ENCODE data around the gene SLFN13.
"Not testable (repeated sequence)": the region's sequence is repeated elsewhere in the genome, so short reads cannot be mapped to it uniquely, and the experiment has no call there.

Gene SLFN13

DNA sequence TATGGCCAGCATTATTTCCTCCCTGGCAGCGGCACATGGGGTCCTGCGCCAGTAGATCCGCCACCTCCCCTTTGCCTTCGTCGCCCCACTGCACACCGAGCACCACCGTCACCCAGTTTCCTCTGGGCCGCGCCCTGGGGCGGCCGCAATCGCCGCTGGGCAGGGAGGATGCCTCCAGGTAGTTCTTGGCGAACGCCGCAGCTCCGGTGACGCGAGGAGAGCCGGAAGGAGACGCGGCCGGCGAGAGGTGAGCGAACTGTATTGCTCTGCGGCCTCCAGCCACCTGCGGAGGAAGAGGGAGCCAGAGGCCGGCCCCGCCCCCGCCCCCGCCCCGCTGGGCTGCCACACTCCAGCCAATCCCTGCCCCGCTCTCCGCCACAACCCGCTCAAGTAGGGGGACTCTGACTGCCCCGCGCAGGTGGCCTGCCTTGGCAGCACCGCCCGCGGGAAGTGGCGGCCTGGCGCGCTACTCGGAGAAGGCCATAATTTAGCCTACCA lies 11.8 kb upstream of the SLFN13 start:
- peak; percentile 89 for DNase-seq (ENCODE audit: extremely low spot score)
- POLR2A ChIA-PET: no interaction called here
- CTCF ChIA-PET: no interaction called here
- TF ChIP-seq, protein P1, sequence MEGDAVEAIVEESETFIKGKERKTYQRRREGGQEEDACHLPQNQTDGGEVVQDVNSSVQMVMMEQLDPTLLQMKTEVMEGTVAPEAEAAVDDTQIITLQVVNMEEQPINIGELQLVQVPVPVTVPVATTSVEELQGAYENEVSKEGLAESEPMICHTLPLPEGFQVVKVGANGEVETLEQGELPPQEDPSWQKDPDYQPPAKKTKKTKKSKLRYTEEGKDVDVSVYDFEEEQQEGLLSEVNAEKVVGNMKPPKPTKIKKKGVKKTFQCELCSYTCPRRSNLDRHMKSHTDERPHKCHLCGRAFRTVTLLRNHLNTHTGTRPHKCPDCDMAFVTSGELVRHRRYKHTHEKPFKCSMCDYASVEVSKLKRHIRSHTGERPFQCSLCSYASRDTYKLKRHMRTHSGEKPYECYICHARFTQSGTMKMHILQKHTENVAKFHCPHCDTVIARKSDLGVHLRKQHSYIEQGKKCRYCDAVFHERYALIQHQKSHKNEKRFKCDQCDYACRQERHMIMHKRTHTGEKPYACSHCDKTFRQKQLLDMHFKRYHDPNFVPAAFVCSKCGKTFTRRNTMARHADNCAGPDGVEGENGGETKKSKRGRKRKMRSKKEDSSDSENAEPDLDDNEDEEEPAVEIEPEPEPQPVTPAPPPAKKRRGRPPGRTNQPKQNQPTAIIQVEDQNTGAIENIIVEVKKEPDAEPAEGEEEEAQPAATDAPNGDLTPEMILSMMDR (IDR thresholded peaks at IDR 0.05; ENCODE audit: control extremely low read depth, extremely low read depth, low read depth, missing control alignments): no peak

DNA sequence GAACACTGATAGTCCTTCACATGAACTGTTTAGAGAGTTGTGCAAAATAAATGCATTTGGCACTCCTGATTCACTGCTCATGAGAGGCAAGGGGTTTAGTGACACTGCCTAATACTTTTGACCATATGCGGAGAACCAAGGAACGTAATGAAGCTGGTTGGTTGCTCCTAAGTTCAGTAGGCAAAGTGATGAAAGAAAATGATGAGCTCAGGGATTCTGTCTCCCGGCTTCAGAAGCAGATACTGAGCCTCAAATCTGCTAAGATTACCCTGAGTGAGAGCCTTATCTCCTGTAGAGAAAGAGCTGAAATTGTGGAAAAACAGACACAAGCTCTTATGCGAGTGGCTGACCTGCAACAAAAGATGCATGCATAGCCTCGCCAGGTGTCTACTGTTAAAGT lies 5.5 kb upstream of the SLFN13 start:
- DNase-seq (ENCODE audit: extremely low spot score); POLR2A ChIA-PET: not testable (repeated sequence)
- CTCF ChIA-PET: interaction anchor here (1.3 kb wide), 1 partner anchor 13 kb away, joined by 3 read pairs; no protein-coding TSS in a partner anchor

DNA sequence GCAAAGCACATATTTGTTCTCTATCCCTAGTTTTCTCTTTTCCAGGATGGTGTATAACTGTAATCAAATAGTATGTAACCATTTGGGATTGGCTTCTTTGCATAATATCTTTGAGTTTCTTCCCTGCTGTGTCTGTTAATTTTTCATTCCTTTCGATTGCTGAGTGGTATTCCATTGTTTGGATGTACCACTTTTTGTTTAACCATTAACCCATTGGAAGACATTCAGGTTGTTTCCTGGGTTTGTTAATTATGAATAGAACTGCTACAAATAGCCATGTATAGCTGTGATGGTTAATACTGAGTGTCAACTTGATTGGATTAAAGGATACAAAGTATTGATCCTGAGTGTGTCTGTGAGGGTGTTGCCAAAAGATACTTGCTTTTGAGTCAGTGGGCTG lies 4.6 kb upstream of the SLFN13 start:
- TF ChIP-seq, protein P1 (IDR thresholded peaks at IDR 0.05; ENCODE audit: control extremely low read depth, extremely low read depth, low read depth, missing control alignments): no peak
- CTCF ChIA-PET: interaction anchor here (1.3 kb wide), 1 partner anchor 14 kb away, joined by 3 read pairs; no protein-coding TSS in a partner anchor
- POLR2A ChIA-PET: no interaction called here
- DNase-seq (ENCODE audit: extremely low spot score): no peak

DNA sequence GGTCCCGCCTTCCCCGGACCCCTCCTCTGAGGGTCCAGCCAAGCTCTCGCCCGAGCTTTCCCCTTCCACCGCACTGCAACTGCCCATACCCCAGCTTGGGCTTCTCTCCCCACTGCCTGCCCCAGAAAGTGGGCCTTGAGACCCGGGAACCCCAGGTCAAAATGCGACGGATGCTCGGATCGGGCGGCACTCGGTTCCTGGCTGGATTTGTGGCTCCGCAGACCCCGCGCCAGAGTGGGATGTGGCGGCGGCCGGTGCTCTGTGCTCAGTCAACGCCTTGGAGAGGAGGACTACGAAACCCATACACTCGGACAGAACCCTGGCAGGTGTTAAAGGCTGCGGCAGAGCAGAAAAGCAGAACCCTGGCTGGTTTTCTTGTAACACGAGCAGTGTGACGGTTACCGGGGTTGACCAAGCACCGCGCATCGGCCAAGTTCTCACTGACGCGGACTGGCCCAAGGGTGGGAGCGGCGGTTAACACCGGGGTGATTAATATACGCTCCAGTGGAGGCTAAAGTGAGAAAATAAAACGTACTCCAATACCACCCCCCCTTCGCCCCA lies 885 bp upstream of the SLFN13 start:
- POLR2A ChIA-PET: interaction anchor here (1.4 kb wide), 1 partner anchor 76 kb away, joined by 6 read pairs; the partner anchor contains the start of gene SLFN11
- DNase-seq (ENCODE audit: extremely low spot score): peak; percentile 58
- TF ChIP-seq, protein P1 (IDR thresholded peaks at IDR 0.05; ENCODE audit: control extremely low read depth, extremely low read depth, low read depth, missing control alignments): no peak
- CTCF ChIA-PET: interaction anchor here (1.4 kb wide), 1 partner anchor 66 kb away, joined by 3 read pairs; no protein-coding TSS in a partner anchor

DNA sequence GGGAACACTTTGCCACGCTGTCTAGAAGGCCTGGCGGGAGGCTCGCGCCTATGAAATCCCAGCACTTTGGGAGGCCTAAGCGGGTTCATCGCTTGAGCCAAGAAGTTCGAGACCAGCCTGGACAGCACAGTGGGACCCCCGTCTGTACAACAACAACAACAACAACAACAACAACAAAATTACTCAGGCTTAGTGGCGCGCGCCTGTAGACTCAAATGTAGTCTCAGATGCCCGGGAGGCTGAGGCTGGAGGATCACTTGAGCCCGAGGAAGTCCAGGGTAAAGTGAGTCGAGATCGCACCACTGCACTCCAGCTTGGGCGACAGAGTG lies 297 bp upstream of the SLFN13 start:
- ChIA-PET POLR2A (interaction anchor here (1.4 kb wide), 1 partner anchor 76 kb away, joined by 6 read pairs; the partner anchor contains the start of gene SLFN11), CTCF (interaction anchor here (1.0 to 2.2 kb wide), 4 partner anchors 15 to 136 kb away, joined by 3 to 9 read pairs (median 4); no protein-coding TSS in a partner anchor)
- TF ChIP-seq, protein P1 (IDR thresholded peaks at IDR 0.05; ENCODE audit: control extremely low read depth, extremely low read depth, low read depth, missing control alignments): no peak
- DNase-seq (ENCODE audit: extremely low spot score): no peak

DNA sequence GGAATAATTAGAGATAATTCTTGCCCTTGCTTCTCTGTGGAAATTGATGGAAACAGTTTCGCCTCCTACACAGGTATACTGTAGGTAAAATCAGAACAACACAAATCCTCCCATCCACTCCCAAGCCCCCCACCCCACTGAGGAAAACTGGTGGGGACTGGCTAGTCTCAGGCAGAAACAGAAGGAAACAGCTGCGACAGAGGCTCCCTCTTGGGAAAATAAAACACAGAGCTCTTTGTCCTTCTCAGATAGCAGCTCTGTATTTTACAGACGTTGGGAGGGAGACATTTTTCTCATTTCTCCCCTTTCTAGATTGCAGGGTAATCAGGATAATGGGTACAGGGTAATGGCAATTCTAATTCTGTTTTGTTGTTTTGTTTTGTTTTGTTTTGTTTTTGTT lies 1.1 kb downstream of the SLFN13 start:
- ChIA-PET POLR2A (interaction anchor here (0.6 kb wide), 1 partner anchor 160 kb away, joined by 3 read pairs; no protein-coding TSS in a partner anchor), CTCF (interaction anchor here (1.3 to 2.2 kb wide), 3 partner anchors 9 to 134 kb away, joined by 5 to 9 read pairs (median 5); no protein-coding TSS in a partner anchor)
- no peak for DNase-seq (ENCODE audit: extremely low spot score)
- TF ChIP-seq, protein P1 (IDR thresholded peaks at IDR 0.05; ENCODE audit: control extremely low read depth, extremely low read depth, low read depth, missing control alignments): no peak

DNA sequence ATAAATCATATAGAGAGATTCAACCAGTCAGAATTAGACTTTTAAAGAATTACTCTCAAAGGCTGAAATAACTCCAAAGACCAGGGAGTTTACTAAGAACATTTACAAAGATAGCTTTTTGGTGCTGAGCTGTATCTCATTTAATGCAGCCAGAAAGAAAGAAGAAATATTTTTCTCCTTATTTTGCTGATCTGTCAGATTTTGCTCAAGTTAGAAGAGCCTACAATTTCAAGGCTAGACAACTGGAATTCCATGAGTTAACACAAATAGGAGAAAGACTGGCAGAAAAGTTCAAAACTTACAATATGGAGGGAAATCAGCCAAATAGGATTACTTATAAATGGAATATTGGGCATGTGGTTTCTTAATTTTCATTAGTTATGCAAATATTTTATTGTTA lies 10.1 kb downstream of the SLFN13 start:
- CTCF ChIA-PET: interaction anchor here (1.1 kb wide), 1 partner anchor 9 kb away, joined by 5 read pairs; no protein-coding TSS in a partner anchor
- POLR2A ChIA-PET: no interaction called here
- DNase-seq (ENCODE audit: extremely low spot score): no peak
- TF ChIP-seq, protein P1 (IDR thresholded peaks at IDR 0.05; ENCODE audit: control extremely low read depth, extremely low read depth, low read depth, missing control alignments): no peak
